KBM-7 (cell line): ENCODE data around the gene TFB2M.
A peak's percentile ranks its signal among the peaks of the same experiment; 100 is the strongest.

Experiments used
- DNase-seq: peaks from one replicate; pipeline ENCODE4 v3.0.0-alpha.2; 2015
- in situ Hi-C: fragments of 300-500 bp; cut with MboI; formaldehyde crosslinking; loops from 2 replicates; pipeline ENCODE4 v1.14.3; 2020; ENCODE audit warnings: low sequenced_read_pairs, low pct_unique_long_range_greater_than_20kb, mixed read lengths

Gene TFB2M

DNA sequence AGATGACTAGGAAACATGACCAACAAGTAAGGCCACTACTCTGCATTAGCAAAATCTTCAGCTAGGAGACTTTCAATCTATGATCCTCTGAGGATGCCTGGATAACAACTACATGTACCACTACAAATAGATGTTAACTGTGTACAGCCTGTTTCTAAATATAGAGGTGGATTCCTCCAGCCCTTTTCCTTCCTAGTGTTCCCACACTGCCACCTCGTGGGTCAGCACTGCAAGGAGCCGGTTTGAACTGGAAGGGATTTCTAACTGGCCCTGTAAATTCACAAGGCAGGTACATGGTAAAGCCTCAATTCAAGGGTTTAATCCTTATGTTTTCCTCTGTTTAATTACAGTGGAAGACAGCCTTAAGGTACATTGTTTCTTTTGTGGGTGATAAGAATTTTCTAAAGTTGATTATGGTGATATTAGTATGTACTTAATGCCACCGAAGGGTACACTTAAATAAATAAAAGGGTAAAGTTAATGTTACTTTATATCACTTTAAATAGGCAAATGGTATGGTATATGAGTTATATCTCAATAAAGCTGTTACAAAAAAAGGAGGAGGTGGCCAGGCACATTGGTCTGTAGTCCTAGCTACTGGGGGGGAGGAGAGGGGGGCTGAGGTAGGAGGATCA, 73.3 kb downstream of the TFB2M start:
- in situ Hi-C loops, result no loop called here
- peak; percentile 75 for DNase-seq

DNA sequence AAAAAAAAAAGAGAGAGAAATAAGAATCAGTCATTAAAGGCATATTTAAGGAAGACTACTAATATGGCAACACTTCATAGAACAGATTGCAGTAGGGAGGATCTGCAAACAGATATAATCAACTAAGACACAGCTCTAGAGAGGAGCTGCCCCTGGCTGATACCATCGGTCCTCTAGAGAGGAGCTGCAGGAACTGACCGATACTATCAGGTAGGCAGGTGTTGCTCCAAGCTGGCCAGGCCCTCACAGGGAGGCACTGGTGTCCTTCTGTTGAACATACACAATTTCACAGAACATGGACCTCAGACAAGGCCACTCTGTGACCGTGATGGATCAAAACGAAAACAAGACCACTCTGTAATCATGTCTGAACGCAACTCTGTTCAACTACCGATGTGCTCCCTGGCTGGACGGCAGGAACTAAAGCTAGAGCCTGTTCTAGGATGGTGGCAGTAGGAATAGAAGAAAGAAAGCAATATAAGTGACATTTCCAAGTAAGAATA, 74.5 kb downstream of the TFB2M start:
- in situ Hi-C loops, result no loop called here

More for the DNA sequence above, 74.5 kb downstream of the TFB2M start:
- no peak for DNase-seq
